IPS DF 4.7 (cell line): ENCODE measurements around the gene ARID1B.
"Not testable (repeated sequence)": the region's sequence is repeated elsewhere in the genome, so short reads cannot be mapped to it uniquely, and the experiment has no call there.

Experiments
- DNase-seq: peaks from one replicate; pipeline ENCODE4 v3.0.0-alpha.2; 2013; ENCODE audit warnings: low spot score; ENCODE audit errors: extremely low read depth

Gene ARID1B

GRCh38 chr6:157019115-157019641 is 242.0 kb downstream of the ARID1B start:
- no peak for DNase-seq

- DNase-seq = no peak
Observed at GRCh38 chr6:157019733-157020132, 242.6 kb downstream of the ARID1B start.

GRCh38 chr6:157020398-157020797 is 243.2 kb downstream of the ARID1B start:
- no peak for DNase-seq

GRCh38 chr6:157020881-157021343 is 243.7 kb downstream of the ARID1B start:
- no peak for DNase-seq

GRCh38 chr6:157021344-157021992 is 244.3 kb downstream of the ARID1B start:
- DNase-seq = no peak

GRCh38 chr6:157021993-157022740 is 245.0 kb downstream of the ARID1B start:
- no peak for DNase-seq

- DNase-seq = no peak
Observed at GRCh38 chr6:157023958-157024357, 246.8 kb downstream of the ARID1B start.

- no peak for DNase-seq
Observed at GRCh38 chr6:157024745-157025144, 247.6 kb downstream of the ARID1B start.

- DNase-seq = no peak
Observed at GRCh38 chr6:157025437-157025836, 248.3 kb downstream of the ARID1B start.

- no peak for DNase-seq
Observed at GRCh38 chr6:157029980-157030690, 253.0 kb downstream of the ARID1B start.

GRCh38 chr6:157030755-157031154 is 253.6 kb downstream of the ARID1B start:
- no peak for DNase-seq

- DNase-seq = no peak
Observed at GRCh38 chr6:157032923-157033322, 255.7 kb downstream of the ARID1B start.

GRCh38 chr6:157033428-157034140 is 256.4 kb downstream of the ARID1B start:
- DNase-seq = no peak

- no peak for DNase-seq
Observed at GRCh38 chr6:157034436-157035230, 257.5 kb downstream of the ARID1B start.

- no peak for DNase-seq
Observed at GRCh38 chr6:157035546-157035945, 258.4 kb downstream of the ARID1B start.

GRCh38 chr6:157036245-157036711 is 259.1 kb downstream of the ARID1B start:
- DNase-seq = no peak

- DNase-seq = no peak
Observed at GRCh38 chr6:157037165-157037564, 260.0 kb downstream of the ARID1B start.

GRCh38 chr6:157038610-157039009 is 261.4 kb downstream of the ARID1B start:
- no peak for DNase-seq

- not testable (repeated sequence) for DNase-seq
Observed at GRCh38 chr6:157039639-157040038, 262.5 kb downstream of the ARID1B start.

- DNase-seq = no peak
Observed at GRCh38 chr6:157040191-157040590, 263.0 kb downstream of the ARID1B start.
